RPMI7951 (cell line): ENCODE results near the gene PTPRG. TPM values are rescaled to one million over a fixed set of nuclear protein-coding genes. Genes with fewer than 3 reads are reported as not detected.

Experiments used
- DNase-seq: peaks from one replicate; pipeline ENCODE4 v3.0.0-alpha.2; 2012; ENCODE audit warnings: low read depth
- total RNA-seq: library from RNA; depleted of rRNA; stranded (reverse); fragments of >200 nt; shearing (Covaris generic); gene quantifications from 2 replicates; pipeline ENCODE4 v1.2.3, GENCODE V29; 2014

PTPRG gene
- total RNA-seq, 1 experiment from 2014 or later: 43.0 TPM

DNA sequence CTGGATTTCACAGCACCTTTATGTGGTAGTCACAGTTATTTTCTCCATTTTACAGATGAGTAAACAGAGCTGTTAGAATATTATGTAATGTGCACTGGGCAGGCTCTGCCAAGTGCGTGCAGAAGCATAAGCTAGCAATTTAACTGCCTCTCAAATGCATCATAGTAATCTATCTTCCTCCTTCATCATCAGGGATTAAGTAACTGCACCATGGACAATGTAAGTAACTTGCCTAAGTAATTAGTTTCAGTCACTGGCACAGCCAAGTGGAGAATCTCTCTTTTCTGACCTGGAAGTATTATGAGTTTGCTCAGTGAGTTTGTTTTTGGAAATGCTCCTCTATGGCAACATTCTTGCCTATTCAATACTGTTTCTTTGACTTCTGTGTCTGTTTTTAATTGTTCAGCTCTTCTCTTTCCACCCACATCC lies 260.5 kb downstream of the PTPRG start:
- DNase-seq: peak; percentile 68

DNA sequence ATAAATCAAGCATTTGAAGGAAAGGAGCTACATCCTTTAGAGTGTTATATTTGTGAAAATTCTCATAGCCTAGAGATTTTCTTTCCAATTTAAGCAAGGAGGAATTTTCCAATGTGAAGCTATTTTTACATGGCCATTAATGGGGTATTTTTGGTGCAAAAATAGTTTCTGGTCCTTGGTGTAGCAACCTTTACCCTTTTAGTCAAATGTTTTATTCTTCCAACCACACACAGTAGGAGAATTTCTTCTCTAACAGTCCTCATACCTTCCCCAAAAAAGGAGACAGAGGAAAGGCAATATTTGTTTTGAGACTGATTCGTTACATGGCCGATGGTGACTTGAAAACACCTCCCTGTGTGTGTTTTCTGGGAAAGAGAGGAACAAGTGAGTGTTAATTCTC lies 261.2 kb downstream of the PTPRG start:
- no peak for DNase-seq

DNA sequence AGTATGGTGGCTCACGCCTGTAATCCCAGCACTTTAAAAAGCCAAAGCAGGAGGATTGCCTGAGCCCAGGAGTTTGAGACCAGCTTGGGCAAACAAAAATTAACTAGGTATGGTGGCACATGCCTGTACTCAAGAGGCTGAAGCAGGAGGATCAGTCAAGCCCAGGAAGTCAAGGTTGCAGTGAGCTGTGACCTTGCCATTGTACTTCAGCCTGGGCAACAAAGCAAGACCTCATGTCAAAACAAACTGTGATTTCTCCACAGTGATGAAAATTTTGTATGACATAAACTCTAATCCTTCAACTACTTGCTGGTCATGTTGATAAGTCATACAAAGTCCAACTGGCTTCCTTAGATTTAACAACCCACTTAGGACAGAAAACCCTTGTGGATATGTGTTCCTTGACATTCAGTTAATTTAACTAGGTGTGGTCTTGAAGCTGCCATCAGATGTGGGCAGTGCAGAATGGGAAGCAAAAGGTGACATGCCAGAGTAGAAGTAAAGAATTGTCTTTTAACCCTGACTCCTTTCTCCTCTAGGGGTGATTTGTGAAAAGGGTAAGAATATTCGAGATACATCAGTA lies 263.3 kb downstream of the PTPRG start:
- DNase-seq: no peak

DNA sequence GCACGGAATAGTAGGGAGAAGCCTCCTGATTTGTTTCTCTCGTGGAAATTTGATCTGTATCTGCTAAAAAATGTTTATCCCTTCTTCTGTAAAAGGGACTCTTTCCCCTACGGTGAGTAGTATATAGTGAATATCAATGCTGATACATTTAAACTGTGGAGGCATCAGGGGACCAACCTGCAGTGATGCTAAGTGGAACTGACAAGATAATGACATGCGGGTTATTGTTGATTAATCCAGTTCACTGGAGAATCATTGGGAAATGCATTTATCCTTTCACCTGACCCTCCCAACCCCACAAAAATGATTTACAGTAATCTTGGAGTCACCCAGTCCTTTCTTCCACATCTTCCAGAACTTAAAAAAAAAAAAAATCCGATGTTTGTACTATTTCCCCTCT lies 264.8 kb downstream of the PTPRG start:
- no peak for DNase-seq

DNA sequence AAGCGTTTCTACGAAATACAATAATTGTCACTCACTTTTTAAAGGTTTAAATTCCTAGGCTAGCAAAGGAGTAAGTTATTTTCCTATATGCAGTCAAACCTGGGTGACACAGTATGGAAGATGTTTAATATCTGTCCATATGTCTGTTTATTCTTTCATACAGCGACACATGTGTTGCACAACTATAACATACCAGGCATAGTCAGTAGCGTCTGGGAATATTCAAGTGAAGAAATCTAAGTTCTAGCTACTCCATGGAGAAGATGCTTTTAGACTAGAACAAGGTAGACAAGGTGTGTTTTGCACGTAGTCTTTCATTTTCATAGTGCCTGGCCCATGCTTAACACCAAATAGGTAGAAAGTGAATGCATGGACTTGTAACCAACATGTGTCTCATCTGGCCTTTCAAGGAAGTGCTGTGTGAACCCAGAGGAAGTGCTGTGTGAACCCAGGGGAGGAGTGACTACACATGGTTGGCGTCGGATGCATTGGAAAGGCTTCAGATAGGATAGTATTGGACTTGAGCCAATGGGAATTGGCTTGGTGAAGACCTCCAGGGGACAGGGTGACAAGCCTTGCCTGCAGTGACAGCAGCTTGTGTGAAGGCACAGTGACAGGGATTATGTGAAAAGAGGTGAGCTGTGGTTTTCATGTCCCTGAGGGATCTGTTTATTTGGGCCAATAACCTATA lies 267.0 kb downstream of the PTPRG start:
- DNase-seq: peak; percentile 21

DNA sequence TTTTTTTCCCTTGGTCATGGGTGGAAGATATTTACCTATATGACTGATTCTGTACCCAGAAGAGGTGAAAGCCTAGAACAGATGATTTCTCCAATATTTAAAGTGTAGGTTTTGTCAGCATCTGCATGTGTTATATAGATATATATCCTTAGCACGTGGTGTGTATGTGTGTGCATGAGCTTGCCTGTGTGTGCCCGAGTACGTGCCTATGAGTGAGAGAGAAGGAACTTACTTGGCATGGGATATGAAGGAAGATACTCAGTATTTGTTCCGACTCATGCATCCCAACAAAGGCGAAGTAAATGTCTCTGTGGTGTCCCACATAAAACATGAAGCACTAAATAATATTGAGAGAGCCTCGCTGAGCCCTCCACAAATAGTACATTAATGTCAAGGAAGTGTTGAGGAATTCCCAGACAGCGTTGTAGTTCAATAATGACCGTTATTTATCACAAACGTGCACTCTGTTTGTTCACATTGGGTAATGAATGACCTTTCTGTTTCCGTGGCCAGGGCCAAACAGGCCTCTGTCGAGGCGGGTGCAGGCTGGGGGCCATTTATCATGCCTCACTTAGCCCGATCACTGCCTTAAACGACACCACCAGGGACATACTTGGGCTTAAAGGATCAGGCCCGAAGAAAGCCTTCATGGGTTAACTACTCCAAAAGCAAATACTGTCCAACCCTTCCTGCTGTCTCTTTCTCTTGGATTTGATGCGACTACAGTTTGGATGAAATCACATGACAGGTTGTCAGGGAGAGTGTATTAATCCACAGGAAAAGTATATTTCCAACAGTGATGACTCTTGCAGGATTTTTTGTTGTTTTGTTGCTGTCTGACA lies 267.7 kb downstream of the PTPRG start:
- peak; percentile 29 for DNase-seq

DNA sequence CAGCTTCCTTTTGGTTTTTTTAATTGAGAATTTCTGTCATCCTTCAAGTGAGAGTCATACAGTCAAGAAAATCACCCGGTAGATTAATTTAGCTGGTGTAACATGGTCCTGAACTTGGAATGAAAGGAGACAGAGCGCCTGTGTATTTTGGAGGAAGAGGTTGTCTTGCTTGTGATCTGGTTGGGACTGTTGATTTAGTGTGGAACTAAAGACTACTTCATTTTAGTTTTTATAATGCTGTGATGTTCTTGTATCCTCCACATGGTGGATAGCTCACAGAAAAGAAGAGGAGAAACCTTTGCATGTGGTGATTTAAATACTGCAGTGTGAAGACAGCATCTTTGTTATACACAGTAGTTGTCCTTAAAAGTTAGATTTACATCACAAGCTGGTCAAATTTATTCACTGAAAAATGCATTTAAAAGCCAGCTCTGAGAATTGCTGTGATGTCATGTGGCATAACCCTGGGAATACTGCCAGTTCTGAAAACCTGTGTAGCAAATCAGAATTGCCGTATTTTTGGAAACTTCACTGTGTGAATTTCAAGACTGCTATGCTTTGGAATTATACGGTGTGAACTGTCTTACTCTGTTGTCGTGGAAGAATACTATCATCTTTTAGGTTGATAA lies 268.5 kb downstream of the PTPRG start:
- no peak for DNase-seq

DNA sequence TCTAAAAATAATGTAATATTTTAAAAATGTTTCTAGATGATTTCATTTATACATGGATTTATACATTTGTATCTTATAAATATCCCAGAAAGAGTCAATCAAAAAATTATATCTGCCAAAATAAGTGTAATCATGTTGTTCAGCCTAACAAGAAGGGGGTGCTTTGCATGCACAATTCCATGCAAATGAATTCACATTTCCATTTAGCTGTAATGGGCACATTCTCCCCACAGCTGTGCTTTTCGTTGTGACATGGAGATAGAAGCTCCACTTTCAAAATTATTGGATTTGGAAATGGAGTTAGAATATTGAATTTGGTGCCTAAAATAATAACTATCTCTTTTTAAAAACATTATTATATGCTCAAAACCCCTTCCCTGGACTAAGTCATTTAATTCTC lies 270.6 kb downstream of the PTPRG start:
- no peak for DNase-seq

DNA sequence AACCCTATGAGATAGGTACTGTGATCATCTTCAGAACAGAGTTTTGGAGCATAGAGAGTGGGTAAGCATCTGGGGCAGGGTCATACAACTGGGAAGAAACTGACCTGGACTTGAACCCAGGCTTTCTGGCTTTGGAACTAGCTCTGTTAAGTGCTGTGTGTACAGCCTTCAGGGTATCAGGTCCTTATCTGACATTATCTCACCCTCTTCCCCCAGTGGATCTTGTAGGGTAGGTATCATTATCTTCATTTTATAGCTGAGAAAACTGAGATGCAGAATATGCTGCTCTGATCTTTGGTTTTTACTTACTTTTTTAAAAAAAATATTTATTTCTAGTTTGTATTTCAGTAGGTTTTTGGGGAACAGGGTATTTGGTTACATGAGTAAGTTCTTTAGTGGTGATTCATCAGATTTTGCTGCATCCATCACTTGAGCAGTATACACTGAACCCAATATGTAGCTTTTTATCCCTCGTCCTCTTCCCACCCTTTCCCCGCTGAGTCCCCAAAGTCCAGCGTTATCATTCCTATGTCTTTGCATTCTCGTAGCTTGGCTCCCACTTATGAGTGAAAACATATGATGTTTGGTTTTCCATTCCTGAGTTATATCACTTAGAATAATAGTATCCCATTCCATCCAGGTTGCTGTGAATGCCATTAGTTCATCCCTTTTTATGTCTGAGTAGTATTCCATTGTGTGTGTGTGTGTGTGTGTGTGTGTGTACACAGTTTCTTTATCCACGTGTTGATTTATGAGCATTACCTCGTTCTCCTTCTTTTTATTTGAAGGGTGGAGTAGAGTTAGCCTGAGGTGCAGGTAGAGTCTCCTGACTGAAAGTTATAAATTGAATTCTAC lies 271.2 kb downstream of the PTPRG start:
- peak; percentile 47 for DNase-seq

DNA sequence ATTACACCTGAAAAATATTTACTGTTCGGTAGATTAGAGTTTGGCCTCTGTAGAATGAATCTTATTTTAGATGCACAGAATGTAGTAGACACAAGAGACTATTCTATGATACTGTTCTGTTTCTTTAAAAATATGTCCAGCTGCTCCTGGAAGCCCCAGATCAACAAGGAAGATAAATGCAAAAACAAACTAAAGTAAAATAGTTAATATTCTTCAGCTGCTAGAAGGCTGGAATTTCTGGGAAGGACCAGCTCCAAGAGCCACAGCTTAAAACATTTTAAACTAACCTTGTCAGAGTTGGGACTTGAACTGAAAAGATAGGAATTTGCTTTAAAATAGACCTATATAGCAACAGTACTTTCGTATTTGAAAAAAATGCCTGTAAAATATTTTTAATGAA lies 277.9 kb downstream of the PTPRG start:
- DNase-seq: no peak

DNA sequence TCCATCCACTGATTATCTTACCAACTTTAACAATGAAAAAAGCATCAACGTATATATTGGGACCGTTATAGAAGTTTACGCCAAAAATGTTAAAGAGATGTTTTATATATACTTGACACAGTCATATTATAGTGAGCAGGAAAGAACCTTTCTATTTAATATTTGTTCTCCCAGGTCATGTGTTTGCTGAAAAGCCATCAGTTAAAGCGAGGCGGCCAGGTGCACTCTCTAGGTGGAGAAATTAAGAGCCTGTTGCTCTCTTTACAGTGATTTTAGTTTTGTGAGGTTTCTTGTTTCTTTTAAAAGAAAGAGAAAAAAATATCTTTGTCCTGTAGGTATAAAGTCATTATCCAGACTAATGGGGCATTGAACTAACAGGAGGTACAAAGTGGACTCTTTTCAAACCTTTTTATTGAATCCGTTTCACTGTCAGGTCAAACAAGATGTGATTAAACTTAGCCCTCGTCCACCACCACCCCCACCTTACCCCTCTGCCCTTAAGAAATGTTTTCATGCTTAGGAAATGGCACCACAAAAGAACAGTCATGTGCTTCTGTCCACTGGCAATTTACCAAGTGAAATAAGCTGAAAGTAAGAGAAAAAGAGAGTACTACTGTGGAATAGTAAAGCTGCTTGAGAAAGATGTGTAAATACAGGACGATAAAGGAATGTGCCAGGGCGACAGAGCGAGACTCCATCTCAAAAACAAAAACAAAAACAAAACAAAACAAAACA lies 279.9 kb downstream of the PTPRG start:
- DNase-seq: peak; percentile 60

DNA sequence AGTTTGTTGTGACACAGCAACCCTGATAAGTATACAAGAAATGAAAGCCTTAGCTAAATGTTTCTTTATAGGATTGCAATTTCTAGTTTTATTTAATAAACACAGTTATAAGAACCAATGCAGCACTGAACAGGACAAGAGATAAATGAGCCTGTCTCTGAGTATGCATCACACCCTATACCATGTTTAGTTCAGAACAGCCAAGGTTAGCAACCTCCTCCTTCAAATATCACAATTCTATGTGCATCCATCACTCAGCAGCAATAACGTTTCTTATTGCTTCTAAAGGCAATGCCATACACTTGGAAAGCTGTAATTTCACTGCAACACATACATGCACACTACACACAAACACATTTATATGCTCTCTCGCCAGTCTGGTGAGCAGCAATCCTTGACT lies 280.6 kb downstream of the PTPRG start:
- no peak for DNase-seq

DNA sequence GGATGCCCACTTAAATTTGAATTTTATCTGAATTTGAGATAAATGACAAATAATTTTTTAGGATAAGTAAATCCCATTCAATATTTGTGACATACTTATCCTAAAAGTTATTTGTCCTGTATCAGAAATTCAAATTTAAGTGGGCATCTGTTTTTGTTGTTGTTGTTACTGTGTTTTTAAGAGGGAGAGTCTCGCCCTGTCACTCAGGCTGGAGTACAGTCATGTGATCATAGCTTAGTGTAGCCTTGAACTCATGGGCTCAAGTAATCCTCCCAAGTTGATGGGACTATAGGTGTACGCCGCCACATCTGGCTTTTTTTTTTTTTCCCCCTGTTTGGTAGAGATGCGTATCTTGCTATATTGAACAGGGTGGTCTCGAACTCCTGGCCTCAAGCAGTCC lies 283.0 kb downstream of the PTPRG start:
- DNase-seq: no peak

DNA sequence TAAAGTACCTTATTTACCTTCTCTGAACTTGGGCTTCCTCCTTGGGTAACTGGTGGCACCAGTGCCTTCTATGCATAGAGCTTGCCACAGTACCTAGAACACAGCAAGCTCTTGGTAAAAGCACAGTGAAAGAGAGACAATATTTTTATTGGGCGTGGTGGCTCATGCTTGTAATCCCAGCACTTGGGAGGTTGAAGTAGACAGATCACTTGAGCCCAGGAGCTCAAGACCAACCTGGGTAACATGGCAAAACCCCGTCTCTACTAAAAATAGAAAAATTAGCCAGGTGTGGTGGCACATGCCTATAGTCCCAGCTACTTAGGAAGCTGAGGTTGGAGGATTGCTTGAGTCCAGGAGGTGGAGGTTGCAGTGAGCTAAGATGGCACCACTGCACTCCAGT lies 285.1 kb downstream of the PTPRG start:
- DNase-seq: no peak

DNA sequence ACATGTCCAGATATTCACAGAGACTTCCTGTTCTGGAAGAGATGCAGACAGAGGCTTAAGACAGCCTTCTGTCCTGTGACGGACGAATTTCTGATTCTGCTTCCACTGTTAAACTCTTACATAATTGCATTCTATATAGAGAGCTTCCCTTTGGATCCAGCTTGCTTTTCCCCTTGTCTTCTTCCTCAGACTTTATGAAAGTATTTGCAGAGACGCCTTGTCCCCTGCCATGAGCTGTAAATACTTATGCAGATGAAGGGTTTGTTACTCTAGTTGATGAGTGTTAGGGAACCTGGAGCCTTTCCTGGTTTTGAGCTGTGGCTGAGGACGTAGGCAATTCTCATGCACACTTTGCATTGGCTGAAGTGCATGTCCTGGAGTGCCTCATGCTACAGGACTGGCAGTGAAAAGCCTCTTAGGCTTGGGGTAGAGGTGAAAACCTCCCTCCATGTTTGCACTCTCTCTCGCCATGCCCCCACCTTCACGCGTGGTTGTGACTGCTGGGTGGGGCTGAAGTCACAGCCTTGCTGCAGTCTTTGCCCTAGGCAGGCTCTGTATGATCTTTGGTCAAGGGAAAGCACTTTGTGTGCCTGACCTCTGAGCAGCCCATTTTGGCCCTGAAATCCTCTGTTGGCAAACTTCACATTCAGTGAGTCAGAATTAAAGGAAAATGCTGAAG lies 286.6 kb downstream of the PTPRG start:
- peak; percentile 80 for DNase-seq

DNA sequence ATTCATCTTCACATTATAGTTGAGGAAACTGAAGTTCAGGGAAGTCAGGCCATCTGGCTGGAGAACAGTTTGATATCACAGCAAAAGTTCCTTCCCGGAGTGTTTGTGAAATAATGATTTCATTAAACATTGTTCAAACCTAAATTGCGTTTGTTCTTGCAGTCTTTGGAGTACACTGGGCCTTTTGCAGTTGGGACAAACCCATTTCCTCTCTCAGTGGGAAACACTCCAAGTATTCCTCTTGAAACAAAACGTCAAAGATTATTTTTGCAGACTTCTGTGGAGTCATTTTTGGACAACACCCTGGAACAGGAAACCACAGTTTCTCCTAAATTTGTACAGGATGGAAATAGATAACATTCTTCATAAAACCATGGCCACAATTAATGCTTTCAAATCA lies 287.5 kb downstream of the PTPRG start:
- peak; percentile 87 for DNase-seq

DNA sequence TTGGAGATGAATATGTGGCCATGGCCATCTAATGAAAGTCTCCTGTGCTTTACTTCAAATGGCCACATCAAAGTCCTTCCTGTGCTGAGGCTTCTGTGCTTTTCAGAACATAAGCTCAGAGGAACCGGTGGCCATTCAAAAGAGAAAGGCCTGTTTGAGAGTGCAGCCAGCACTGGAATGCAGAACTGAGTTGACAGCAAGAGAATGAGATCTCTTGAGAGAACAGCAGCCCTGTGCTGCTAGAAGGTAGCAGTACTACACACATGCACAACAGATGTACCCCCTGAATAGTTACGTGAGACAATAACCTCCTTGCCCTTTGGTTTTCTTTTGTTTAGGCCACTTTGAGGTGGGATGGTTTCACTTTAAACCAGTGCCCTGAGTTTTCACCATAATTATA lies 292.5 kb downstream of the PTPRG start:
- peak; percentile 72 for DNase-seq

DNA sequence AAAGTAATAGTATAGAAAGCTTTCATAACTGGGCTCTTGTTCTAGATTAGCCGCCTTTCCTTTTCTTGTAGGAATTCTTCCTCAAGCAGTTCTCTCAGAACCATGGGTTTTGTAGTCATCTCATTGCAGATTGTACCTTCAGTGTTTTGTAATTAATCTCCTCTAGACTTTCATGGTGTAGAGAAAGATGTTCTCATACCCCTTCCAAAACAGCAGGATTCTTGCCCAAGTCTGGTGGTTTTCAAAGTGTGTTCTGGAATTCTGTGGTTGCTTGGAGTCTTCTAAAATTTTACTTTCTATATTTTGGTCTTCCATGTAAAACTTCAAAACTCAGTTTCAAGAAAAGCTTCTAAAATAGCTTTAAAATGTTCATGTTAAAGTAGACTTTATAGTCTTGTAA lies 293.8 kb downstream of the PTPRG start:
- peak; percentile 35 for DNase-seq

DNA sequence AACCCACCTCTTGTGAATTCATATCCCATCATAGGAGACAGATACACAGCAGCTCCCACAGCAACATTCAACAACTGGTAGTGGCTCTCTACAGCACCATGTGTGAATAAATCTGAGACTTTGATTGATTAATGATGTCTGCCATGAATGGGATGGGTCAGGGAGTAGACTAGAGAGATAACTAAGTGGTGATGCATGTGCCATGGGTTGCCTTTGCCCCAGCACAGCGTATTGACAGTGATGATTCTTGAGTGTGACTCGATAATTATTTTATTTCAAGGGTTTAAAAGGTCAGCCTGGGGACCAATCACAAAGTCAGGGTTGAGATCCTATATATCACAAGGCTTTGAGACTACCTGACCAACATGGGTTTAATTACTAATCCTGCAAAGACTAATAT lies 295.9 kb downstream of the PTPRG start:
- no peak for DNase-seq

DNA sequence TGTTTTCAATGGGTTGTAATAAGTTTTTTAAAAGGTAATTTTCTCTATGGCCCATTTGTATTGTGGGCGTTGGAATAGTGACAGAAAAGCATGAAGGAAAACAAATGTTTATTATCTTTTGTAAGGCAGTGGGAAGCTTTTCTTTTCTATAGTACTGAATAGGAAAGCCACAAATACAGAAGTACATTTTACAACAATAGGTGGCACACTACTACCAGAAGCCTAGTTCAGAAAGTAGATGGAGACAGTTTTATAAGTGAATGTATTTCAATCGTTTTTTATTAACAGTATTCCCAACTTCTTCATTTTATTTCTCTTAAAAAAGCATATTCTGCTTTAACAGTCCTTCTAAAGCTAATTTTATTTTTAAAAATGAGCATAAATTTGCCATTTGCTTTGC lies 296.7 kb downstream of the PTPRG start:
- peak; percentile 44 for DNase-seq
